ENCODE data around the gene RTN4. TPM values are rescaled to one million over a fixed set of nuclear protein-coding genes. Genes with fewer than 3 reads are reported as not detected.

The RTN4 gene
- polyA plus RNA-seq, 2 donors = 116 to 121 TPM

GRCh38 chr2:55090702-55091101 lies 40.5 kb upstream of the RTN4 start:
- Histone ChIP-seq H3K36me3 (ENCODE audit: control insufficient read depth in 2 of 2, insufficient read depth in 2 of 2, low read length in 1 of 2) (no peaks in the 10 kb centered on the region), H3K4me3 (ENCODE audit: low read depth in 1 of 2, low read length in 2 of 2) (no peak overlapping the region), H3K27me3 (ENCODE audit: control insufficient read depth in 1 of 2, insufficient read depth in 2 of 2, low read length in 2 of 2) (no peaks in the 10 kb centered on the region), H3K27ac (ENCODE audit: low read depth in 2 of 2, low read length in 1 of 2) (no peak overlapping the region), H3K4me1 (ENCODE audit: control insufficient read depth in 2 of 2, insufficient read depth in 2 of 2, low read length in 1 of 2) (no peaks in the 10 kb centered on the region), H3K9me3 (ENCODE audit: control insufficient read depth in 2 of 2, insufficient read depth in 1 of 2, low read depth in 1 of 2, low read length in 1 of 2) (no peaks in the 10 kb centered on the region)
- 88 to 90% methylated on average over 2 of the region's 2 CpGs for WGBS, 2 donors

- H3K27me3 ChIP-seq (ENCODE audit: control insufficient read depth in 1 of 2, insufficient read depth in 2 of 2, low read length in 2 of 2) = no peaks in the 10 kb centered on the region
- H3K27ac ChIP-seq (ENCODE audit: low read depth in 2 of 2, low read length in 1 of 2) = no peak overlapping the region
- H3K9me3 ChIP-seq (ENCODE audit: control insufficient read depth in 2 of 2, insufficient read depth in 1 of 2, low read depth in 1 of 2, low read length in 1 of 2) = no peaks in the 10 kb centered on the region
- WGBS, 2 donors = 95 to 97% methylated on average over 1 of the region's 1 CpG
- no peaks in the 10 kb centered on the region for H3K36me3 ChIP-seq (ENCODE audit: control insufficient read depth in 2 of 2, insufficient read depth in 2 of 2, low read length in 1 of 2)
- no peaks in the 10 kb centered on the region for H3K4me1 ChIP-seq (ENCODE audit: control insufficient read depth in 2 of 2, insufficient read depth in 2 of 2, low read length in 1 of 2)
- H3K4me3 ChIP-seq (ENCODE audit: low read depth in 1 of 2, low read length in 2 of 2) = no peak overlapping the region
Observed at GRCh38 chr2:55089726-55090125, 39.5 kb upstream of the RTN4 start.

- Histone ChIP-seq H3K4me3 (ENCODE audit: low read depth in 1 of 2, low read length in 2 of 2) (no peak overlapping the region), H3K36me3 (ENCODE audit: control insufficient read depth in 2 of 2, insufficient read depth in 2 of 2, low read length in 1 of 2) (no peaks in the 10 kb centered on the region), H3K9me3 (ENCODE audit: control insufficient read depth in 2 of 2, insufficient read depth in 1 of 2, low read depth in 1 of 2, low read length in 1 of 2) (no peaks in the 10 kb centered on the region), H3K27ac (ENCODE audit: low read depth in 2 of 2, low read length in 1 of 2) (no peak overlapping the region), H3K4me1 (ENCODE audit: control insufficient read depth in 2 of 2, insufficient read depth in 2 of 2, low read length in 1 of 2) (no peaks in the 10 kb centered on the region), H3K27me3 (ENCODE audit: control insufficient read depth in 1 of 2, insufficient read depth in 2 of 2, low read length in 2 of 2) (no peaks in the 10 kb centered on the region)
- WGBS, 2 donors = 69 to 84% methylated on average over 1 of the region's 1 CpG
Observed at GRCh38 chr2:55088400-55088799, 38.1 kb upstream of the RTN4 start.

- H3K9me3 ChIP-seq (ENCODE audit: control insufficient read depth in 2 of 2, insufficient read depth in 1 of 2, low read depth in 1 of 2, low read length in 1 of 2) = no peaks in the 10 kb centered on the region
- H3K4me1 ChIP-seq (ENCODE audit: control insufficient read depth in 2 of 2, insufficient read depth in 2 of 2, low read length in 1 of 2) = no peaks in the 10 kb centered on the region
- H3K36me3 ChIP-seq (ENCODE audit: control insufficient read depth in 2 of 2, insufficient read depth in 2 of 2, low read length in 1 of 2) = no peaks in the 10 kb centered on the region
- no peaks in the 10 kb centered on the region for H3K27me3 ChIP-seq (ENCODE audit: control insufficient read depth in 1 of 2, insufficient read depth in 2 of 2, low read length in 2 of 2)
- no peak overlapping the region for H3K4me3 ChIP-seq (ENCODE audit: low read depth in 1 of 2, low read length in 2 of 2)
- H3K27ac ChIP-seq (ENCODE audit: low read depth in 2 of 2, low read length in 1 of 2) = no peak overlapping the region
- 75 to 86% methylated on average over 3 of the region's 3 CpGs for WGBS, 2 donors
Observed at GRCh38 chr2:55087936-55088335, 37.7 kb upstream of the RTN4 start.

GRCh38 chr2:55087501-55087900 lies 37.2 kb upstream of the RTN4 start:
- no peaks in the 10 kb centered on the region for H3K9me3 ChIP-seq (ENCODE audit: control insufficient read depth in 2 of 2, insufficient read depth in 1 of 2, low read depth in 1 of 2, low read length in 1 of 2)
- no peak overlapping the region for H3K27ac ChIP-seq (ENCODE audit: low read depth in 2 of 2, low read length in 1 of 2)
- H3K36me3 ChIP-seq (ENCODE audit: control insufficient read depth in 2 of 2, insufficient read depth in 2 of 2, low read length in 1 of 2) = no peaks in the 10 kb centered on the region
- H3K27me3 ChIP-seq (ENCODE audit: control insufficient read depth in 1 of 2, insufficient read depth in 2 of 2, low read length in 2 of 2) = no peaks in the 10 kb centered on the region
- no peaks in the 10 kb centered on the region for H3K4me1 ChIP-seq (ENCODE audit: control insufficient read depth in 2 of 2, insufficient read depth in 2 of 2, low read length in 1 of 2)
- no peak overlapping the region for H3K4me3 ChIP-seq (ENCODE audit: low read depth in 1 of 2, low read length in 2 of 2)

GRCh38 chr2:55085113-55086040 lies 35.1 kb upstream of the RTN4 start:
- H3K27me3 ChIP-seq (ENCODE audit: control insufficient read depth in 1 of 2, insufficient read depth in 2 of 2, low read length in 2 of 2) = no peaks in the 10 kb centered on the region
- no peaks in the 10 kb centered on the region for H3K36me3 ChIP-seq (ENCODE audit: control insufficient read depth in 2 of 2, insufficient read depth in 2 of 2, low read length in 1 of 2)
- no peaks in the 10 kb centered on the region for H3K4me1 ChIP-seq (ENCODE audit: control insufficient read depth in 2 of 2, insufficient read depth in 2 of 2, low read length in 1 of 2)
- no peak overlapping the region for H3K4me3 ChIP-seq (ENCODE audit: low read depth in 1 of 2, low read length in 2 of 2)
- no peak overlapping the region for H3K27ac ChIP-seq (ENCODE audit: low read depth in 2 of 2, low read length in 1 of 2)
- H3K9me3 ChIP-seq (ENCODE audit: control insufficient read depth in 2 of 2, insufficient read depth in 1 of 2, low read depth in 1 of 2, low read length in 1 of 2) = no peaks in the 10 kb centered on the region
- WGBS, 2 donors = 85 to 89% methylated on average over 5 of the region's 5 CpGs

- H3K27ac ChIP-seq (ENCODE audit: low read depth in 2 of 2, low read length in 1 of 2) = no peak overlapping the region
- no peaks in the 10 kb centered on the region for H3K36me3 ChIP-seq (ENCODE audit: control insufficient read depth in 2 of 2, insufficient read depth in 2 of 2, low read length in 1 of 2)
- H3K4me3 ChIP-seq (ENCODE audit: low read depth in 1 of 2, low read length in 2 of 2) = no peak overlapping the region
- WGBS, 2 donors = 88 to 89% methylated on average over 3 of the region's 3 CpGs
- H3K4me1 ChIP-seq (ENCODE audit: control insufficient read depth in 2 of 2, insufficient read depth in 2 of 2, low read length in 1 of 2) = no peaks in the 10 kb centered on the region
- H3K27me3 ChIP-seq (ENCODE audit: control insufficient read depth in 1 of 2, insufficient read depth in 2 of 2, low read length in 2 of 2) = no peaks in the 10 kb centered on the region
- no peaks in the 10 kb centered on the region for H3K9me3 ChIP-seq (ENCODE audit: control insufficient read depth in 2 of 2, insufficient read depth in 1 of 2, low read depth in 1 of 2, low read length in 1 of 2)
Observed at GRCh38 chr2:55084641-55085040, 34.4 kb upstream of the RTN4 start.

- WGBS, 2 donors = 93 to 97% methylated on average over 7 of the region's 7 CpGs
Observed at GRCh38 chr2:55080204-55080738, 30.0 kb upstream of the RTN4 start.

GRCh38 chr2:55078956-55079355 lies 28.7 kb upstream of the RTN4 start:
- H3K4me1 ChIP-seq (ENCODE audit: control insufficient read depth in 2 of 2, insufficient read depth in 2 of 2, low read length in 1 of 2) = no peaks in the 10 kb centered on the region
- H3K4me3 ChIP-seq (ENCODE audit: low read depth in 1 of 2, low read length in 2 of 2) = no peak overlapping the region
- no peaks in the 10 kb centered on the region for H3K27me3 ChIP-seq (ENCODE audit: control insufficient read depth in 1 of 2, insufficient read depth in 2 of 2, low read length in 2 of 2)
- H3K9me3 ChIP-seq (ENCODE audit: control insufficient read depth in 2 of 2, insufficient read depth in 1 of 2, low read depth in 1 of 2, low read length in 1 of 2) = no peaks in the 10 kb centered on the region
- H3K36me3 ChIP-seq (ENCODE audit: control insufficient read depth in 2 of 2, insufficient read depth in 2 of 2, low read length in 1 of 2) = no peaks in the 10 kb centered on the region
- no peak overlapping the region for H3K27ac ChIP-seq (ENCODE audit: low read depth in 2 of 2, low read length in 1 of 2)
- WGBS, 2 donors = 81 to 86% methylated on average over 2 of the region's 2 CpGs

More at GRCh38 chr2:55080204-55080738, 30.0 kb upstream of the RTN4 start:
- Histone ChIP-seq H3K4me3 (ENCODE audit: low read depth in 1 of 2, low read length in 2 of 2) (no peak overlapping the region), H3K27me3 (ENCODE audit: control insufficient read depth in 1 of 2, insufficient read depth in 2 of 2, low read length in 2 of 2) (no peaks in the 10 kb centered on the region), H3K27ac (ENCODE audit: low read depth in 2 of 2, low read length in 1 of 2) (no peak overlapping the region), H3K36me3 (ENCODE audit: control insufficient read depth in 2 of 2, insufficient read depth in 2 of 2, low read length in 1 of 2) (no peaks in the 10 kb centered on the region), H3K9me3 (ENCODE audit: control insufficient read depth in 2 of 2, insufficient read depth in 1 of 2, low read depth in 1 of 2, low read length in 1 of 2) (no peaks in the 10 kb centered on the region), H3K4me1 (ENCODE audit: control insufficient read depth in 2 of 2, insufficient read depth in 2 of 2, low read length in 1 of 2) (no peaks in the 10 kb centered on the region)

GRCh38 chr2:55076721-55077120 lies 26.5 kb upstream of the RTN4 start:
- Histone ChIP-seq H3K27ac (ENCODE audit: low read depth in 2 of 2, low read length in 1 of 2) (no peak overlapping the region), H3K36me3 (ENCODE audit: control insufficient read depth in 2 of 2, insufficient read depth in 2 of 2, low read length in 1 of 2) (no peaks in the 10 kb centered on the region), H3K9me3 (ENCODE audit: control insufficient read depth in 2 of 2, insufficient read depth in 1 of 2, low read depth in 1 of 2, low read length in 1 of 2) (no peaks in the 10 kb centered on the region), H3K4me1 (ENCODE audit: control insufficient read depth in 2 of 2, insufficient read depth in 2 of 2, low read length in 1 of 2) (no peaks in the 10 kb centered on the region), H3K27me3 (ENCODE audit: control insufficient read depth in 1 of 2, insufficient read depth in 2 of 2, low read length in 2 of 2) (no peaks in the 10 kb centered on the region), H3K4me3 (ENCODE audit: low read depth in 1 of 2, low read length in 2 of 2) (no peak overlapping the region)
- WGBS, 2 donors = 92 to 93% methylated on average over 9 of the region's 9 CpGs
